Stimulated activated CD4-positive, alpha-beta T cell treated with anti-CD3 and anti-CD28 coated beads, TNF-alpha, amount 100 ng/mL, for 4 hours (primary cell): Measurements from ENCODE around the gene ZNF133.

Source experiments
- DNase-seq, 3 experiments: peaks; one replicate each; pipeline ENCODE4 v3.0.0-alpha.2; 2020; ENCODE audit warnings: low read depth in 3 of 3

The ZNF133 gene

GRCh38 chr20:18361678-18362077 is 73.4 kb downstream of the ZNF133 start:
- no peak for DNase-seq

GRCh38 chr20:18362916-18363315 is 74.6 kb downstream of the ZNF133 start:
- DNase-seq = no peak

DNA sequence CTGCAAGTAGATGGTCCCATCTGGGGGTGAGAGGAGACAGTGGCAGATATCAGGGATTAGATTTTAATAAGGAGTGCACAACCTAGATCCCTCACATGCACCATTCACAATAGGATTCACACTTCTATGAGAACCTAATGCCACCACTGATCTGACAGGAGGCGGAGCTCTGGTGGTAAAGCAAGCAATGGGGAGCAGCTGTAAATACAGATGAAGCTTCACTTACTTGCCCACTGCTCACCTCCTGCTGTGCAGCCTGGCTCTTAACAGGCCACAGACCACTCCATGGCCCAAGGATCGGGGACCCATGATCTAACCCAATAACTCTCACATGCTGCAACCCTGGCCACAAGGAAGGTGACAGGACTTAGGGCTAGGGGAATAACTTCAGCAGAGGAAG is 75.4 kb downstream of the ZNF133 start:
- DNase-seq = no peak

- no peak for DNase-seq
These were observed 76.4 kb downstream of the ZNF133 start for GRCh38 chr20:18364768-18365167.
